H9 (cell line): ENCODE data around the gene TATDN2. TPM values are rescaled to one million over a fixed set of nuclear protein-coding genes. Genes with fewer than 3 reads are reported as not detected.

Source experiments
- DNase-seq: peaks from one replicate; pipeline ENCODE4 v3.0.0-alpha.2; 2017
- H2AFZ ChIP-seq: one replicate; pipeline ENCODE4 v1.6.1; 2013; ENCODE audit warnings: mild to moderate bottlenecking, low read length, control low read depth, moderate library complexity
- H2AK5ac ChIP-seq: 2 replicates; pipeline ENCODE4 v1.6.1; 2013; ENCODE audit warnings: low read length, control low read depth, mixed read lengths; ENCODE audit not compliant: insufficient read length
- H2BK120ac ChIP-seq: one replicate; pipeline ENCODE4 v1.6.1; 2013; ENCODE audit warnings: low read depth, mild to moderate bottlenecking, low read length, control low read depth, inconsistent platforms; ENCODE audit not compliant: poor library complexity, severe bottlenecking
- H2BK12ac ChIP-seq: 2 replicates; pipeline ENCODE4 v1.6.1; 2013; ENCODE audit warnings: low read length, control low read depth, mixed read lengths, low read depth; ENCODE audit not compliant: insufficient read length
- H2BK15ac ChIP-seq: 2 replicates; pipeline ENCODE4 v1.6.1; 2013; ENCODE audit warnings: low read depth, low read length, control low read depth
- H2BK20ac ChIP-seq: one replicate; pipeline ENCODE4 v1.6.1; 2013; ENCODE audit warnings: low read depth, mild to moderate bottlenecking, low read length, control low read depth, inconsistent platforms; ENCODE audit not compliant: poor library complexity, severe bottlenecking
- H2BK5ac ChIP-seq: 2 replicates; pipeline ENCODE4 v1.6.1; 2013; ENCODE audit warnings: low read length, control low read depth, mixed read lengths; ENCODE audit not compliant: insufficient read length
- H3K14ac ChIP-seq: 2 replicates; pipeline ENCODE4 v1.6.1; 2013; ENCODE audit warnings: low read length, control low read depth; ENCODE audit not compliant: insufficient read depth
- H3K18ac ChIP-seq: 2 replicates; pipeline ENCODE4 v1.6.1; 2013; ENCODE audit warnings: low read depth, mild to moderate bottlenecking, mixed read lengths, low read length, control low read depth; ENCODE audit not compliant: insufficient read length
- H3K23ac ChIP-seq: 2 replicates; pipeline ENCODE4 v1.6.1; 2013; ENCODE audit warnings: low read length, control low read depth, mixed read lengths, low read depth; ENCODE audit not compliant: insufficient read length
- H3K23me2 ChIP-seq: 2 replicates; pipeline ENCODE4 v1.6.1; 2013; ENCODE audit warnings: low read depth, mild to moderate bottlenecking, mixed read lengths, low read length, control low read depth; ENCODE audit not compliant: insufficient read length, poor library complexity, severe bottlenecking
- H3K27ac ChIP-seq: 2 replicates; pipeline ENCODE4 v1.5.1; 2013; ENCODE audit warnings: low read length, control low read depth, mixed read lengths, low read depth; ENCODE audit not compliant: insufficient read length
- H3K27me3 ChIP-seq: 2 replicates; pipeline ENCODE4 v1.6.1; 2013; ENCODE audit warnings: low read length, control low read depth, inconsistent platforms; ENCODE audit not compliant: insufficient read depth
- H3K4ac ChIP-seq: 2 replicates; pipeline ENCODE4 v1.6.1; 2013; ENCODE audit warnings: low read depth, mild to moderate bottlenecking, control low read depth, inconsistent platforms, low read length, moderate library complexity
- H3K4me1 ChIP-seq: 2 replicates; pipeline ENCODE4 v1.6.1; 2013; ENCODE audit warnings: low read length, control low read depth, inconsistent platforms; ENCODE audit not compliant: insufficient read depth
- H3K4me2 ChIP-seq: 2 replicates; pipeline ENCODE4 v1.6.1; 2013; ENCODE audit warnings: low read length, control low read depth, mixed read lengths; ENCODE audit not compliant: insufficient read length, insufficient read depth
- H3K56ac ChIP-seq: 2 replicates; pipeline ENCODE4 v1.6.1; 2013; ENCODE audit warnings: low read depth, mild to moderate bottlenecking, mixed read lengths, low read length, control low read depth; ENCODE audit not compliant: insufficient read length
- H3K79me1 ChIP-seq: 2 replicates; pipeline ENCODE4 v1.6.1; 2013; ENCODE audit warnings: low read depth, mild to moderate bottlenecking, moderate library complexity, low read length, control low read depth, inconsistent platforms; ENCODE audit not compliant: insufficient read depth, poor library complexity, severe bottlenecking
- H3K79me2 ChIP-seq: 2 replicates; pipeline ENCODE4 v1.6.1; 2013; ENCODE audit warnings: low read length, control low read depth, inconsistent platforms; ENCODE audit not compliant: insufficient read depth
- H3K9ac ChIP-seq: 2 replicates; pipeline ENCODE4 v1.6.1; 2013; ENCODE audit warnings: low read length, control low read depth, mixed read lengths; ENCODE audit not compliant: insufficient read length; ENCODE audit errors: extremely low read depth
- H3K9me3 ChIP-seq: one replicate; pipeline ENCODE4 v1.6.1; 2013; ENCODE audit warnings: low read depth, low read length, inconsistent platforms; ENCODE audit not compliant: control insufficient read depth
- H3T11ph ChIP-seq: one replicate; pipeline ENCODE4 v1.6.1; 2013; ENCODE audit warnings: mild to moderate bottlenecking, low read length, control low read depth, inconsistent platforms
- H4K20me1 ChIP-seq: one replicate; pipeline ENCODE4 v1.6.1; 2013; ENCODE audit not compliant: control insufficient read depth, insufficient read length, insufficient read depth
- H4K5ac ChIP-seq: 2 replicates; pipeline ENCODE4 v1.6.1; 2013; ENCODE audit warnings: low read depth, mild to moderate bottlenecking, mixed read lengths, low read length, control low read depth; ENCODE audit not compliant: insufficient read length
- H4K8ac ChIP-seq: replicated peaks from 2 replicates; pipeline ENCODE4 v1.6.1; 2013; ENCODE audit warnings: low read length, control low read depth, mixed read lengths, low read depth; ENCODE audit not compliant: insufficient read length
- H4K91ac ChIP-seq: 2 replicates; pipeline ENCODE4 v1.6.1; 2013; ENCODE audit warnings: low read depth, mild to moderate bottlenecking, moderate library complexity, mixed read lengths, low read length, control low read depth; ENCODE audit not compliant: insufficient read length
- H3K27ac Mint-ChIP-seq, 3 experiments: 2 replicates in 2 of 3; 3 replicates in 1 of 3; pipeline ENCODE4 v1.8.0; 2020 to 2021; ENCODE audit warnings: mixed read lengths in 3 of 3, mild to moderate bottlenecking in 1 of 3, moderate library complexity in 1 of 3
- H3K27me3 Mint-ChIP-seq: 2 replicates; pipeline ENCODE4 v1.8.0; 2021; ENCODE audit warnings: low read depth, mild to moderate bottlenecking, moderate library complexity, mixed read lengths
- H3K36me3 Mint-ChIP-seq, 3 experiments: 2 replicates in 2 of 3; 3 replicates in 1 of 3; pipeline ENCODE4 v1.8.0; 2020 to 2021; ENCODE audit warnings: low read depth in 3 of 3, mixed read lengths in 3 of 3; ENCODE audit not compliant: insufficient read depth in 1 of 3
- H3K4me1 Mint-ChIP-seq, 2 experiments: 2 replicates each; pipeline ENCODE4 v1.8.0; 2020; ENCODE audit warnings: mixed read lengths in 2 of 2
- H3K4me3 Mint-ChIP-seq, 2 experiments: 2 replicates in 1 of 2; 3 replicates in 1 of 2; pipeline ENCODE4 v1.8.0; 2020 to 2021; ENCODE audit warnings: mild to moderate bottlenecking in 2 of 2, mixed read lengths in 2 of 2, moderate library complexity in 1 of 2
- H3K9me3 Mint-ChIP-seq, 2 experiments: 2 replicates in 1 of 2; 3 replicates in 1 of 2; pipeline ENCODE4 v1.8.0; 2020; ENCODE audit warnings: mild to moderate bottlenecking in 2 of 2, mixed read lengths in 2 of 2, moderate library complexity in 1 of 2
- WGBS: extraction: QIAGEN DNeasy Blood & Tissue Kit; methylation state at CpG from one replicate; pipeline ENCODE4 v1.1.7; 2013; ENCODE audit warnings: missing lambda C conversion rate, low lambda C conversion rate, mixed read lengths; ENCODE audit not compliant: insufficient read length; ENCODE audit errors: extremely low coverage; 5-methylcytosine and 5-hydroxymethylcytosine counted together
- total RNA-seq: library from RNA; stranded (reverse); gene quantifications from 2 replicates; pipeline ENCODE4 v1.2.1, GENCODE V29; 2021
- TF ChIP-seq, protein P1 (sequence below): fragments of 200-600 bp; sonication (generic); conservative IDR thresholded peaks from 3 replicates; pipeline ENCODE4 v1.8.0; 2021; ENCODE audit warnings: antibody characterized with exemption, mild to moderate bottlenecking

The TATDN2 gene
- total RNA-seq, 1 experiment from 2014 or later, result 34.4 TPM

DNA sequence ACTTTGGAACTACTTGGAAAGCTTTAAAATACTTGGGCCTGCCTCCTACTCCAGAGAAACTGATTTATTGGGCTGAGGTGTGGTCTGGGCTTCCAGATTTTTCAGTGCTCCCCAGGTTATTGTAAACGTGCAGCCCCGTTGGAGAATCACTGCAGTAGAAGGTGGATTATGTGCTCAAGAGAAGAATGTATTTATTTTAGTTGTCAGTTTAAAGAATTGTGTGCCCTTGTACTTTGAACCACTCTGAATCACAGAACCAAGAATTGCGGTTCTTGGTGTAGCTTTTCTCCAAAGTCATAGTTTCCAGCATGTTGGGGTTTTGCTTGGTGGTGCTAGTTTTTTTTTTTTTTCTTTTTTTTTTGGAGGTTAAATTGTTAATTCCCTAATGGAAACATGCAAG is 1.6 kb downstream of the TATDN2 start:
- no peak overlapping the region for H2BK20ac ChIP-seq
- H4K5ac ChIP-seq, result no peak overlapping the region
- H4K91ac ChIP-seq, result no peak overlapping the region
- H3K79me1 ChIP-seq, result no peaks in the 10 kb centered on the region
- H2BK12ac ChIP-seq, result no peak overlapping the region
- H3K27me3 ChIP-seq, result no peaks in the 10 kb centered on the region
- peaks cover 13% of the 10 kb centered on the region; the same call in 1 of the 2 replicates for H3K79me2 ChIP-seq
- DNase-seq, result no peak
- H3K14ac ChIP-seq, result no peak overlapping the region
- H3K27ac ChIP-seq, result no peak overlapping the region
- H3K4ac ChIP-seq, result no peak overlapping the region
- H3K23me2 ChIP-seq, result peaks cover 13% of the 10 kb centered on the region
- peak overlapping the region; percentile 88 for H3K4me2 ChIP-seq
- no peak overlapping the region for H2AFZ ChIP-seq
- no peak overlapping the region for H2BK15ac ChIP-seq
- H3K4me3 Mint-ChIP-seq, result peak overlapping the region; percentile 83 to 94
- peak overlapping the region; percentile 74 for H3K9ac ChIP-seq
- peaks cover 28% of the 10 kb centered on the region in 2 experiments for H3K9me3 Mint-ChIP-seq
- peaks cover 3% of the 10 kb centered on the region; the same call in 1 of the 2 replicates for H3K4me1 ChIP-seq
- H3K36me3 Mint-ChIP-seq, result peaks cover 46 to 63% (median 55%) of the 10 kb centered on the region in 3 experiments
- H3K23ac ChIP-seq, result no peak overlapping the region
- no peak overlapping the region for H2BK120ac ChIP-seq
- H3K4me1 Mint-ChIP-seq, result peaks cover 26 to 27% of the 10 kb centered on the region in 2 experiments
- no peak overlapping the region for H4K8ac ChIP-seq
- no peaks in the 10 kb centered on the region for H3K9me3 ChIP-seq
- H2BK5ac ChIP-seq, result no peak overlapping the region
- H4K20me1 ChIP-seq, result no peaks in the 10 kb centered on the region
- no peak overlapping the region for H2AK5ac ChIP-seq
- H3K27ac Mint-ChIP-seq, result peak overlapping the region in 1 of 3 experiments; percentile 73; a peak in 1 of 7 replicates
- no peak overlapping the region for H3T11ph ChIP-seq
- TF ChIP-seq, protein P1, sequence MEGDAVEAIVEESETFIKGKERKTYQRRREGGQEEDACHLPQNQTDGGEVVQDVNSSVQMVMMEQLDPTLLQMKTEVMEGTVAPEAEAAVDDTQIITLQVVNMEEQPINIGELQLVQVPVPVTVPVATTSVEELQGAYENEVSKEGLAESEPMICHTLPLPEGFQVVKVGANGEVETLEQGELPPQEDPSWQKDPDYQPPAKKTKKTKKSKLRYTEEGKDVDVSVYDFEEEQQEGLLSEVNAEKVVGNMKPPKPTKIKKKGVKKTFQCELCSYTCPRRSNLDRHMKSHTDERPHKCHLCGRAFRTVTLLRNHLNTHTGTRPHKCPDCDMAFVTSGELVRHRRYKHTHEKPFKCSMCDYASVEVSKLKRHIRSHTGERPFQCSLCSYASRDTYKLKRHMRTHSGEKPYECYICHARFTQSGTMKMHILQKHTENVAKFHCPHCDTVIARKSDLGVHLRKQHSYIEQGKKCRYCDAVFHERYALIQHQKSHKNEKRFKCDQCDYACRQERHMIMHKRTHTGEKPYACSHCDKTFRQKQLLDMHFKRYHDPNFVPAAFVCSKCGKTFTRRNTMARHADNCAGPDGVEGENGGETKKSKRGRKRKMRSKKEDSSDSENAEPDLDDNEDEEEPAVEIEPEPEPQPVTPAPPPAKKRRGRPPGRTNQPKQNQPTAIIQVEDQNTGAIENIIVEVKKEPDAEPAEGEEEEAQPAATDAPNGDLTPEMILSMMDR, result no peak
- H3K56ac ChIP-seq, result no peak overlapping the region
- H3K18ac ChIP-seq, result no peak overlapping the region
- peaks cover 17% of the 10 kb centered on the region for H3K27me3 Mint-ChIP-seq
- WGBS, result no CpG with 5 or more reads among the region's 3 CpGs
